Measurements from ENCODE around the gene TCOF1.

DNA sequence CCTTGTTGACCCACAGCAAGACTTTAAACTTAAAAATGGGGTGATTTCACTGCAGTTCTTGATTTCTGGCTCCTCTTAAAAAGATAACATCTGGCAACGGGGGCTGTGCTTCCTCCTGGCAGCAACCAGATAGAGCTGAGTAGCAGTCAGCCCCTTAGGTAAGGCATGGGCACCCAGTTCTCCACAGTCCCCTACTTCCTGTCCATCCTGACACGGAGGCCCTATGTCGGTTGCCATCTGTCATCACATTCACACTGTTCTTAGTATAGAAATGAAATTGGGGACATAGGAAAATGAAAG is 43.5 kb downstream of the TCOF1 start:
- TF ChIP-seq, protein P1, sequence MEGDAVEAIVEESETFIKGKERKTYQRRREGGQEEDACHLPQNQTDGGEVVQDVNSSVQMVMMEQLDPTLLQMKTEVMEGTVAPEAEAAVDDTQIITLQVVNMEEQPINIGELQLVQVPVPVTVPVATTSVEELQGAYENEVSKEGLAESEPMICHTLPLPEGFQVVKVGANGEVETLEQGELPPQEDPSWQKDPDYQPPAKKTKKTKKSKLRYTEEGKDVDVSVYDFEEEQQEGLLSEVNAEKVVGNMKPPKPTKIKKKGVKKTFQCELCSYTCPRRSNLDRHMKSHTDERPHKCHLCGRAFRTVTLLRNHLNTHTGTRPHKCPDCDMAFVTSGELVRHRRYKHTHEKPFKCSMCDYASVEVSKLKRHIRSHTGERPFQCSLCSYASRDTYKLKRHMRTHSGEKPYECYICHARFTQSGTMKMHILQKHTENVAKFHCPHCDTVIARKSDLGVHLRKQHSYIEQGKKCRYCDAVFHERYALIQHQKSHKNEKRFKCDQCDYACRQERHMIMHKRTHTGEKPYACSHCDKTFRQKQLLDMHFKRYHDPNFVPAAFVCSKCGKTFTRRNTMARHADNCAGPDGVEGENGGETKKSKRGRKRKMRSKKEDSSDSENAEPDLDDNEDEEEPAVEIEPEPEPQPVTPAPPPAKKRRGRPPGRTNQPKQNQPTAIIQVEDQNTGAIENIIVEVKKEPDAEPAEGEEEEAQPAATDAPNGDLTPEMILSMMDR (IDR thresholded peaks at IDR 0.05): no peak
- TF ChIP-seq POLR2A (IDR thresholded peaks at IDR 0.05): no peak
